Osteocyte (in vitro differentiated cells): ENCODE results near the gene ZDHHC9. TPM values are rescaled to one million over a fixed set of nuclear protein-coding genes. Genes with fewer than 3 reads are reported as not detected.

Experiments
- DNase-seq: peaks from one replicate; pipeline ENCODE4 v3.0.0; 2021; ENCODE audit warnings: mixed read lengths; ENCODE audit not compliant: unreplicated experiment; ENCODE audit errors: extremely low spot score
- H3K27ac Mint-ChIP-seq: one replicate; pipeline ENCODE4 v1.8.0; 2021; ENCODE audit warnings: mild to moderate bottlenecking, mixed read lengths; ENCODE audit not compliant: unreplicated experiment
- H3K27me3 Mint-ChIP-seq: one replicate; pipeline ENCODE4 v1.8.0; 2021; ENCODE audit warnings: mixed read lengths; ENCODE audit not compliant: unreplicated experiment
- H3K36me3 Mint-ChIP-seq: one replicate; pipeline ENCODE4 v1.8.0; 2021; ENCODE audit warnings: mixed read lengths; ENCODE audit not compliant: unreplicated experiment
- H3K4me1 Mint-ChIP-seq: one replicate; pipeline ENCODE4 v1.8.0; 2021; ENCODE audit warnings: mixed read lengths; ENCODE audit not compliant: unreplicated experiment
- H3K4me3 Mint-ChIP-seq: one replicate; pipeline ENCODE4 v1.8.0; 2021; ENCODE audit warnings: mild to moderate bottlenecking, moderate library complexity, mixed read lengths; ENCODE audit not compliant: unreplicated experiment
- H3K9me3 Mint-ChIP-seq: one replicate; pipeline ENCODE4 v1.8.0; 2021; ENCODE audit warnings: mixed read lengths; ENCODE audit not compliant: unreplicated experiment
- CTCF ChIP-seq: fragments of 200-600 bp; sonication (generic); IDR thresholded peaks from 2 replicates; pipeline ENCODE4 v1.5.0; 2021; ENCODE audit warnings: antibody characterized with exemption, mild to moderate bottlenecking, moderate library complexity
- total RNA-seq: library from RNA; stranded (reverse); gene quantifications from 2 replicates; pipeline ENCODE4 v1.2.1, GENCODE V29; 2021

ZDHHC9 gene
- total RNA-seq, 1 donor from 2014 or later = 32.2 TPM

GRCh38 chrX:129781134-129781672, 62.5 kb downstream of the ZDHHC9 start:
- Mint-ChIP-seq H3K27ac (no peak overlapping the region), H3K4me1 (no peaks in the 10 kb centered on the region), H3K27me3 (no peaks in the 10 kb centered on the region), H3K4me3 (no peak overlapping the region), H3K9me3 (no peaks in the 10 kb centered on the region), H3K36me3 (no peaks in the 10 kb centered on the region)
- DNase-seq = no peak
- no peak for TF ChIP-seq CTCF

- no peaks in the 10 kb centered on the region for H3K27me3 Mint-ChIP-seq
- H3K36me3 Mint-ChIP-seq = no peaks in the 10 kb centered on the region
- no peaks in the 10 kb centered on the region for H3K9me3 Mint-ChIP-seq
- DNase-seq = no peak
- no peaks in the 10 kb centered on the region for H3K4me1 Mint-ChIP-seq
- TF ChIP-seq CTCF = no peak
- H3K4me3 Mint-ChIP-seq = no peak overlapping the region
- no peak overlapping the region for H3K27ac Mint-ChIP-seq
Measured at GRCh38 chrX:129780441-129781105, 63.1 kb downstream of the ZDHHC9 start.

GRCh38 chrX:129779747-129780146, 63.9 kb downstream of the ZDHHC9 start, which contains the start of gene SASH3:
SASH3 (plus strand) TSS chrX:129779949; CDS start chrX:129780098, 149 bp downstream.
- H3K27ac Mint-ChIP-seq = no peak within 1 kb of the TSS
- no peak within 1 kb of the TSS for H3K4me3 Mint-ChIP-seq
- no peaks in the 10 kb centered on the region for H3K27me3 Mint-ChIP-seq
- no peak for DNase-seq
- TF ChIP-seq CTCF = no peak
- no peaks in the 10 kb centered on the region for H3K36me3 Mint-ChIP-seq
- H3K4me1 Mint-ChIP-seq = no peaks in the 10 kb centered on the region
- no peaks in the 10 kb centered on the region for H3K9me3 Mint-ChIP-seq

- no peaks in the 10 kb centered on the region for H3K9me3 Mint-ChIP-seq
- no peak overlapping the region for H3K27ac Mint-ChIP-seq
- TF ChIP-seq CTCF = no peak
- DNase-seq = no peak
- no peaks in the 10 kb centered on the region for H3K27me3 Mint-ChIP-seq
- H3K4me1 Mint-ChIP-seq = no peaks in the 10 kb centered on the region
- H3K36me3 Mint-ChIP-seq = no peaks in the 10 kb centered on the region
- H3K4me3 Mint-ChIP-seq = no peak overlapping the region
Measured at GRCh38 chrX:129779086-129779672, 64.5 kb downstream of the ZDHHC9 start.
